ENCODE measurements around the gene SFXN2. TPM values are rescaled to one million over a fixed set of nuclear protein-coding genes. Genes with fewer than 3 reads are reported as not detected.

Gene SFXN2
- total RNA-seq, 4 donors from 2014 or later = 1.2 to 16.9 (median 8.5) TPM

DNA sequence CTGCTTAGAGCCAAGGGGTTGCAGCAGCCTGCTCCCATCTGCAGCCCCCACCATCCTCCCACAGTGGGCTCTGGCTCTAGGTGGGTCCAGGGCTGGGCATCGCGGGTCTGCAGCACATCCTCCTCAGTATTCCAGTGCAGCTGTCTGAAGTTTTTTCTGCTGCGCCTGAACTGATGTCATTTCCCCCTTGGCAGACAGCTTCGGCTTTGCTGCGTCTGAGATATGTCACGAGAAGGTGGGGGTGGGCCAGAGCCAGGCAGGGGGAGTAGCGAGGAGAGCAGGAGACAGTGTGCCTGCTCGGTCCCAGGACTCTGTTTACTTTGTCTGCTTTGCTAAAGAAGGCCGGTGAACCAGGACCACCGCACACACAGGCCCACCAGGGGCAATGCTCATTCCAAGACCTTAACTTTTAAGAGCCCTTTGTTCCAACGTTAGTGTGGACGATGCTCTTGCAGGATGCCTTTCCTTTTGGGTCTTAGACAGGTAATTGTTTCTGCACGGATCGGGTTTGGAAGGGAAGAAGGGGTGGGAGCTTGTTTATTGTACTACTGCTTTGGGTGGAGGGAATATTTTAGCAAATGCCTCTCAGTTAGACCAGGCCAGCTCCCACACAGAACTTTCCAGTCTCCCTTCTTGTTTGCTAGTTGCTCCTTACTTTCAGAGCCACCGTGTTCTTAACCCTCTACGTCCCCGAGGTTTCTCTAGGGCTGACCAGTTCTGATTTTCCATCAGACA lies 61.7 kb downstream of the SFXN2 start:
- Histone ChIP-seq H3K27ac (peak overlapping the region; percentile 89 to 96), H3K9me3 (no peaks in the 10 kb centered on the region), H3K4me3 (peak overlapping the region; percentile 23 to 39), H3K4me1 (peaks cover 25 to 37% of the 10 kb centered on the region in 2 donors), H3K36me3 (no peaks in the 10 kb centered on the region), H3K27me3 (no peaks in the 10 kb centered on the region)
- peak; percentile 62 to 72 for TF ChIP-seq POLR2A (IDR thresholded peaks at IDR 0.05)
- TF ChIP-seq, protein P1, sequence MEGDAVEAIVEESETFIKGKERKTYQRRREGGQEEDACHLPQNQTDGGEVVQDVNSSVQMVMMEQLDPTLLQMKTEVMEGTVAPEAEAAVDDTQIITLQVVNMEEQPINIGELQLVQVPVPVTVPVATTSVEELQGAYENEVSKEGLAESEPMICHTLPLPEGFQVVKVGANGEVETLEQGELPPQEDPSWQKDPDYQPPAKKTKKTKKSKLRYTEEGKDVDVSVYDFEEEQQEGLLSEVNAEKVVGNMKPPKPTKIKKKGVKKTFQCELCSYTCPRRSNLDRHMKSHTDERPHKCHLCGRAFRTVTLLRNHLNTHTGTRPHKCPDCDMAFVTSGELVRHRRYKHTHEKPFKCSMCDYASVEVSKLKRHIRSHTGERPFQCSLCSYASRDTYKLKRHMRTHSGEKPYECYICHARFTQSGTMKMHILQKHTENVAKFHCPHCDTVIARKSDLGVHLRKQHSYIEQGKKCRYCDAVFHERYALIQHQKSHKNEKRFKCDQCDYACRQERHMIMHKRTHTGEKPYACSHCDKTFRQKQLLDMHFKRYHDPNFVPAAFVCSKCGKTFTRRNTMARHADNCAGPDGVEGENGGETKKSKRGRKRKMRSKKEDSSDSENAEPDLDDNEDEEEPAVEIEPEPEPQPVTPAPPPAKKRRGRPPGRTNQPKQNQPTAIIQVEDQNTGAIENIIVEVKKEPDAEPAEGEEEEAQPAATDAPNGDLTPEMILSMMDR (IDR thresholded peaks at IDR 0.05) = no peak
- DNase-seq = peak; percentile 85 to 93
- intact Hi-C loops (cut with DNase I; ENCODE audit: low total_unique reads) = no loop called here

- H3K27me3 ChIP-seq = no peaks in the 10 kb centered on the region
- intact Hi-C loops (cut with DNase I; ENCODE audit: low total_unique reads) = no loop called here
- H3K27ac ChIP-seq = peak overlapping the region; percentile 89 to 96
- no peaks in the 10 kb centered on the region for H3K9me3 ChIP-seq
- DNase-seq = peak; percentile 80 to 88
- H3K4me3 ChIP-seq = peak overlapping the region; percentile 23 to 39
- H3K4me1 ChIP-seq = peaks cover 33 to 38% of the 10 kb centered on the region in 2 donors
- TF ChIP-seq, protein P1 (IDR thresholded peaks at IDR 0.05) = no peak
- peak in 1 of 2 donors; percentile 31 for TF ChIP-seq POLR2A (IDR thresholded peaks at IDR 0.05)
- H3K36me3 ChIP-seq = no peaks in the 10 kb centered on the region
Observed at GRCh38 chr10:102776779-102777456, 62.5 kb downstream of the SFXN2 start.

GRCh38 chr10:102777711-102778453 lies 63.4 kb downstream of the SFXN2 start:
- no peaks in the 10 kb centered on the region for H3K9me3 ChIP-seq
- intact Hi-C loops (cut with DNase I; ENCODE audit: low total_unique reads) = no loop called here
- no peaks in the 10 kb centered on the region for H3K36me3 ChIP-seq
- H3K27me3 ChIP-seq = no peaks in the 10 kb centered on the region
- H3K4me1 ChIP-seq = peaks cover 38 to 43% of the 10 kb centered on the region in 2 donors
- no peak for TF ChIP-seq POLR2A (IDR thresholded peaks at IDR 0.05)
- TF ChIP-seq, protein P1 (IDR thresholded peaks at IDR 0.05) = no peak
- H3K4me3 ChIP-seq = no peak overlapping the region
- no peak for DNase-seq
- peak overlapping the region; percentile 89 to 96 for H3K27ac ChIP-seq

DNA sequence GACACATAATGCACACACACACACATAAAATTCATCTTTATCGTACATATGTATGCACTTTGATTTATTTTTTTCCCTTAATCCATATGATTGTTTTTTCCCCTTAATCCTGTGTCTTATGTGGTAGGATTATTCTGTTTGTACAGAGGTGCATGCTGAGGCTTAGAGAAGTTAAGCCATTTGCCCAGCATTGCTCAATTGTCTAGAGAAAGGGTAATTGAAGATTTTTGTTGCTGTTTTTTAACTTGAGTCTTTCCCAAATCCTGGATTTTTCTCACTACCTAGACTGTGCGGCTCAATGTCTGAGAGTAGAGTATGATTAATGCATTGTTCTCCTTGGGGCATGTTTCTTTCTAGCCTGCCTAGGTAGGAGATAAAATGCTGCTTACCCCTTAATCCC lies 64.3 kb downstream of the SFXN2 start:
- Histone ChIP-seq H3K4me3 (no peak overlapping the region), H3K36me3 (no peaks in the 10 kb centered on the region), H3K9me3 (no peaks in the 10 kb centered on the region), H3K27me3 (no peaks in the 10 kb centered on the region), H3K4me1 (peaks cover 36 to 41% of the 10 kb centered on the region in 2 donors), H3K27ac (peak overlapping the region; percentile 89 to 96)
- intact Hi-C loops (cut with DNase I; ENCODE audit: low total_unique reads) = no loop called here
- TF ChIP-seq POLR2A (IDR thresholded peaks at IDR 0.05) = no peak
- TF ChIP-seq, protein P1 (IDR thresholded peaks at IDR 0.05) = no peak
- DNase-seq = no peak

Data from uterus (tissue), 4 donors.